Bronchial epithelial cell (primary cell): ENCODE measurements around the gene KCNJ6. TPM values are rescaled to one million over a fixed set of nuclear protein-coding genes. Genes with fewer than 3 reads are reported as not detected.

ENCODE experiments used
- DNase-seq: peaks from one replicate; pipeline ENCODE4 v3.0.0-alpha.2; 2010; ENCODE audit warnings: low read depth
- FAIRE-seq: peaks from 2 replicates; lab custom pipeline; 2011; peaks lifted over from hg19 to GRCh38; lab: Jason Lieb, UNC
- H3K27me3 ChIP-seq: 2 replicates; pipeline ENCODE4 v1.5.1; 2011; ENCODE audit warnings: low read length; ENCODE audit not compliant: control insufficient read depth, insufficient read depth
- H3K36me3 ChIP-seq: 2 replicates; pipeline ENCODE4 v1.5.1; 2011; ENCODE audit warnings: low read length; ENCODE audit not compliant: control insufficient read depth, insufficient read depth
- H3K4me3 ChIP-seq: 2 replicates; pipeline ENCODE4 v1.5.1; 2011; ENCODE audit warnings: mild to moderate bottlenecking, low read depth, low read length, control low read depth
- CTCF ChIP-seq: IDR thresholded peaks from 2 replicates; pipeline ENCODE4 v1.5.1; 2011; ENCODE audit warnings: mild to moderate bottlenecking, moderate library complexity, low read length, control low read depth, inconsistent platforms; ENCODE audit not compliant: insufficient read depth, severe bottlenecking
- total RNA-seq: library from RNA; depleted of rRNA; stranded (reverse); fragments of >200 nt; gene quantifications from 2 replicates; pipeline ENCODE4 v1.2.1, GENCODE V29; 2014

KCNJ6 gene
- total RNA-seq, 1 donor from 2014 or later, result not detected

- DNase-seq (no peak), FAIRE-seq (no peak)
- TF ChIP-seq CTCF, result no peak
- H3K4me3 ChIP-seq, result no peak overlapping the region
- no peaks in the 10 kb centered on the region for H3K36me3 ChIP-seq
- no peaks in the 10 kb centered on the region for H3K27me3 ChIP-seq
Measured at GRCh38 chr21:37769656-37770055, 146.6 kb downstream of the KCNJ6 start.

- Histone ChIP-seq H3K27me3 (no peaks in the 10 kb centered on the region), H3K36me3 (no peaks in the 10 kb centered on the region), H3K4me3 (no peak overlapping the region)
- DNase-seq, result peak; percentile 51
- TF ChIP-seq CTCF, result no peak
- FAIRE-seq, result no peak
Measured at GRCh38 chr21:37767984-37768383, 148.3 kb downstream of the KCNJ6 start.

GRCh38 chr21:37766129-37766528 is 150.1 kb downstream of the KCNJ6 start:
- Histone ChIP-seq H3K36me3 (no peaks in the 10 kb centered on the region), H3K4me3 (no peak overlapping the region), H3K27me3 (no peaks in the 10 kb centered on the region)
- FAIRE-seq (no peak), DNase-seq (no peak)
- no peak for TF ChIP-seq CTCF

- FAIRE-seq, result no peak
Measured at GRCh38 chr21:37765221-37765900, 150.9 kb downstream of the KCNJ6 start.

GRCh38 chr21:37764691-37765090 is 151.6 kb downstream of the KCNJ6 start:
- Histone ChIP-seq H3K27me3 (no peaks in the 10 kb centered on the region), H3K36me3 (no peaks in the 10 kb centered on the region), H3K4me3 (no peak overlapping the region)
- no peak for FAIRE-seq
- TF ChIP-seq CTCF, result no peak
- DNase-seq, result no peak

More at GRCh38 chr21:37765221-37765900, 150.9 kb downstream of the KCNJ6 start:
- Histone ChIP-seq H3K4me3 (no peak overlapping the region), H3K36me3 (no peaks in the 10 kb centered on the region), H3K27me3 (no peaks in the 10 kb centered on the region)
- no peak for TF ChIP-seq CTCF
- DNase-seq, result peak; percentile 86

- no peaks in the 10 kb centered on the region for H3K27me3 ChIP-seq
- TF ChIP-seq CTCF, result no peak
- no peak overlapping the region for H3K4me3 ChIP-seq
- DNase-seq, result no peak
- FAIRE-seq, result no peak
- no peaks in the 10 kb centered on the region for H3K36me3 ChIP-seq
Measured at GRCh38 chr21:37763298-37763697, 153.0 kb downstream of the KCNJ6 start.
